ENCODE measurements around the gene FBXO21. TPM values are rescaled to one million over a fixed set of nuclear protein-coding genes. Genes with fewer than 3 reads are reported as not detected.
"Not testable (repeated sequence)": the region's sequence is repeated elsewhere in the genome, so short reads cannot be mapped to it uniquely, and the experiment has no call there.

The FBXO21 gene
- total RNA-seq, 1 donor from 2014 or later, result 25.2 TPM

DNA sequence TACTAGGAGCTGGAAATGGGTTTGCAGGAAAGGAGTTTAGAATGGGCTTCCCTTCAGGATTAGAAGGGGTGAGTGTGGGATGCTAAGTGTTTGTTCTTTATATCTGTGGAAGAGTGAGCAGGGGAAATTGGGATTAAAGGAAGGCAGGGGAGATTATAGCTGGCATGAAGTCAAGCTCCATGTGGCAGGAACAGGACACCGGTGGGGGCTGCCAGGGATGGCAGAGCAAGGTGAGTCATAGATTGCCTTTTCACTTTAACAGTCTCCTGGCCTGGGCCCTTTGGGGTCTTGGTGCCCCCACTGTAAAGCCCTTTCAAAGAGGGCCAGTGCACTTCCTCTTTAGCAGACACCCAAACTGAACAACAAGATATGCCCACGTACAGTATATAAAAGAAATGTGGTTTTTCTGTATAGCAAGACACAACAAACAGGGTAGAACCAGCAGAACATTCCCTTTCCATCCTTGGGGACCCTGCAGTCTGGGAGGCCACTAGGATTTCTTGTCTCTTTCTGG is 23.1 kb upstream of the FBXO21 start:
- Mint-ChIP-seq H3K9me3 (no peaks in the 10 kb centered on the region), H3K27me3 (ENCODE audit: insufficient read depth) (peaks cover 9% of the 10 kb centered on the region), H3K4me1 (ENCODE audit: low read depth) (no peaks in the 10 kb centered on the region), H3K4me3 (no peak overlapping the region), H3K27ac (no peak overlapping the region), H3K36me3 (ENCODE audit: low read depth) (no peaks in the 10 kb centered on the region)
- no peak for DNase-seq (ENCODE audit: low spot score)
- intact Hi-C loops (cut with micrococcal nuclease), result loop anchor here (5.0 kb wide), 1 partner anchor 154 kb away; no protein-coding TSS in a partner anchor

DNA sequence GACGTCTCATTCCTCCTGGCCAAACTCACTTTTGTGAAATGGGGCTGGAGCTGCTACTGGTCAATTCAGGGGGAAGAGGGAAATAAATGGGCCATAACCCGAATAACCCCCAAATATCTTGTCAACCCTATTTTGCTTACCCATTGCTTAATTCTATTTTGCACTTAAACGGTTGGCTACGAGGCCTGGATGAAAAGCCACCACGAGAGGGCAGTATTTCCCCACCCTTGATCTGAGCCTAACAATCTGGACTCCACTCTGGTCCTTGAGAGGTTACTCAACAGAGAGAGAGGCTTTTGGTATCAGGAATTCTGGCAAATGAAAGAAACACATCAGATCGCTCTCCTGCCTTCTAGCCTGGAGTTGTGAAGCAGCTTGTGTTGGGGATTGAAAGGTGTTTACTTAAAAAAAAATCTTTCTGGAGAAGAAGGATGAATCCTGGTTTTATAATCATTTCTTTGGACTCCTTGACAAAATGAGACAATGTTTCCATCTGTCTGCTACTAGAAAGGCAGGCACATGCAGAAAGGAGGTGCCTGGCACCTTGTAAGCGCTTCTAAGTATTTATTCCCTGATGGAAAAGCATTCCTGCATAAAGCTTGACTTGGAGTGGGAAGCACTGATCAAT is 22.4 kb upstream of the FBXO21 start:
- no peaks in the 10 kb centered on the region for H3K4me1 Mint-ChIP-seq (ENCODE audit: low read depth)
- H3K27ac Mint-ChIP-seq, result no peak overlapping the region

DNA sequence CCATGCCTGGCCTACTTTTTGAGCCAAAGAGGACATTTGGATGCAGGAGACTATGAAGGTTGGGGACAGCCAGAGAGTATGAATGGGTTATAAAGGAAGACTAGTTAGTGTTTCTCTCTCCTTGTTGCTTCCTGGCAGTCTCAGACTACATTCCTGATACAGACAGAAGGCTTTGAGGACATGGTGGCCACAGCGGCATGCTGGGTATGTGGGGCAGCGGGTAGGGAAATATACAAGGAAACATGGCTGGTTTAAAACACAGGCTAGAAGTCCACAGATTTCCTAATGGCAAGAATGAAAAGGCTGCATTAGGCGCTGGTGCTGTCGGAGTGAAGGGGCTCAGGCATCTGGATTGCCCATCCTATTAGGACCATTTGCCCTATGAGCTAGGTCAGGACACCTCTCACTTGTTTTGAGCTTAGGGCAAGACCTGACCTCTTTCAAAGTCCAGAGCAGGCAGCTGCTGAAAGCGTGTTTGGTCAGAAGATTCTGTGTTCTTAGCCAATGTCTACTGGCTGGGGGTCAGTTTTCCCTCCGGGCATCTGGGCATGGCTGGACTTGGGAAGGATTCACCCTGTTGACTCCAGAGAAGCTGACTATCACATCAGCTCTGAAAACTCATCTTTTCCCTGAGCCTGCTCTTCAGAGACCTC is 20.1 kb upstream of the FBXO21 start:
- intact Hi-C loops (cut with micrococcal nuclease), result loop anchor here (5.0 kb wide), 1 partner anchor 157 kb away; no protein-coding TSS in a partner anchor
- H3K4me1 Mint-ChIP-seq (ENCODE audit: low read depth), result no peaks in the 10 kb centered on the region
- no peak overlapping the region for H3K4me3 Mint-ChIP-seq
- peaks cover 9% of the 10 kb centered on the region for H3K27me3 Mint-ChIP-seq (ENCODE audit: insufficient read depth)
- H3K36me3 Mint-ChIP-seq (ENCODE audit: low read depth), result no peaks in the 10 kb centered on the region
- no peaks in the 10 kb centered on the region for H3K9me3 Mint-ChIP-seq
- no peak for DNase-seq (ENCODE audit: low spot score)
- H3K27ac Mint-ChIP-seq, result no peak overlapping the region

More for the DNA sequence above, 22.4 kb upstream of the FBXO21 start:
- H3K4me3 Mint-ChIP-seq, result no peak overlapping the region
- intact Hi-C loops (cut with micrococcal nuclease), result loop anchor here (1.0 to 5.0 kb wide), 3 partner anchors 155 to 625 kb away; no protein-coding TSS in a partner anchor
- no peaks in the 10 kb centered on the region for H3K9me3 Mint-ChIP-seq
- DNase-seq (ENCODE audit: low spot score), result peak; percentile 22
- peaks cover 9% of the 10 kb centered on the region for H3K27me3 Mint-ChIP-seq (ENCODE audit: insufficient read depth)
- H3K36me3 Mint-ChIP-seq (ENCODE audit: low read depth), result no peaks in the 10 kb centered on the region

- no peaks in the 10 kb centered on the region for H3K4me1 Mint-ChIP-seq (ENCODE audit: low read depth)
Measured at GRCh38 chr12:117209626-117210025, 19.4 kb upstream of the FBXO21 start.

DNA sequence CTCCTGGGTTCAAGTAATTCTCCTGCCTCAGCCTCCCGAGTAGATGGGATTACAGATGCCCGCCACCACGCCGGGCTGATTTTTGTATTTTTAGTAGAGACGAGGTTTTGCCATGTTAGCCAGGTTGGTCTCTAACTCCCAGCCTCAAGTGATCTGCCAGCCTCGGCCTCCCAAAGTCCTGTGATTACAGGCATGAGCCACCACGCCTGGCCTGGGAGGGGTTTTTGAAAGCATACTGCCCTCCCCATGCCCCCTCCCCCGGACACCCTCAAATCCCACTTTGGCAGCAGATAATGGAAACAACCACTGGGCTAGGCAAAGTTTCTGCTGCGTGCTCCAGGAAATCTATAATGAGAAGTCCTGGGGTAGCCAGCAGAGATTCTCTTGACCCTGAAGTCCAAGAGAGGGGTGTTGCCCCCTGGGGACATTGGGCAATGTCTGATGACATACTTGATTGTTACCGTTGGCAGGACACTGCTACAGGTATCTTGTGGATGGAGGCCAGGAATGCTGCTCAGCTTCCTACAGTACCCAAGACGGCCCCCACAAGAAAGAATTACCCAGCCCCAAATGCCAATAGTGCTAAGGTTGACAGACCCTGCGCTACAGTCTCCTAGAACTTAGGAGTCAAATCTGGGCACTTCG is 18.7 kb upstream of the FBXO21 start:
- H3K27ac Mint-ChIP-seq, result no peak overlapping the region
- no peaks in the 10 kb centered on the region for H3K9me3 Mint-ChIP-seq
- intact Hi-C loops (cut with micrococcal nuclease), result no loop called here
- DNase-seq (ENCODE audit: low spot score), result no peak
- no peaks in the 10 kb centered on the region for H3K36me3 Mint-ChIP-seq (ENCODE audit: low read depth)
- H3K27me3 Mint-ChIP-seq (ENCODE audit: insufficient read depth), result peaks cover 9% of the 10 kb centered on the region
- no peak overlapping the region for H3K4me3 Mint-ChIP-seq
- no peaks in the 10 kb centered on the region for H3K4me1 Mint-ChIP-seq (ENCODE audit: low read depth)

More at GRCh38 chr12:117209626-117210025, 19.4 kb upstream of the FBXO21 start:
- peaks cover 9% of the 10 kb centered on the region for H3K27me3 Mint-ChIP-seq (ENCODE audit: insufficient read depth)
- H3K4me3 Mint-ChIP-seq, result no peak overlapping the region
- DNase-seq (ENCODE audit: low spot score), result no peak
- no peak overlapping the region for H3K27ac Mint-ChIP-seq
- no peaks in the 10 kb centered on the region for H3K36me3 Mint-ChIP-seq (ENCODE audit: low read depth)
- intact Hi-C loops (cut with micrococcal nuclease), result loop anchor here (5.0 kb wide), 1 partner anchor 158 kb away; no protein-coding TSS in a partner anchor
- H3K9me3 Mint-ChIP-seq, result no peaks in the 10 kb centered on the region

- Mint-ChIP-seq H3K4me1 (ENCODE audit: low read depth) (no peaks in the 10 kb centered on the region), H3K36me3 (ENCODE audit: low read depth) (no peaks in the 10 kb centered on the region), H3K9me3 (no peaks in the 10 kb centered on the region), H3K27ac (no peak overlapping the region), H3K27me3 (ENCODE audit: insufficient read depth) (peaks cover 9% of the 10 kb centered on the region), H3K4me3 (no peak overlapping the region)
- intact Hi-C loops (cut with micrococcal nuclease), result no loop called here
- no peak for DNase-seq (ENCODE audit: low spot score)
Measured at GRCh38 chr12:117208206-117208605, 17.9 kb upstream of the FBXO21 start.

DNA sequence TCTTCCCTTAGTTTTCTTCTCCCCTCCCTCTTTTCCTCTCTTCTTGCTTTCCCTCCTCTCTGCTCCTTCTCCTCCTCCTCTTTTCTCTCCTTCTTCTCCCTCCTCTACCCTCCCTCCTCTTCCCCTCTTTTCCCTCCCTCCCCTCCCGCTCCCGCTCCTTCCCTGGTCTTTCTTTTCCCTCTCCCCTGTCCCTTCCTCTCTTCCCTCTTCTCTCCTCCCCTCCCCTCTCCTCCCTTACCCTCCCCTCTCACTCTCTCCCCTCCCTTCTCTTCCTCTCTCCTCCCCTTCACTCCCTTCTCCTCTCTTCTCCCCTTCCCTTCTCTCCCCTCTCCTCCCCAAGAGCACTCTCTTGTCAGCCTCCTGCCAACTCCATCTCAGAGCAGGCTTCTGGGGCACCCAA is 17.4 kb upstream of the FBXO21 start:
- no peaks in the 10 kb centered on the region for H3K9me3 Mint-ChIP-seq

DNA sequence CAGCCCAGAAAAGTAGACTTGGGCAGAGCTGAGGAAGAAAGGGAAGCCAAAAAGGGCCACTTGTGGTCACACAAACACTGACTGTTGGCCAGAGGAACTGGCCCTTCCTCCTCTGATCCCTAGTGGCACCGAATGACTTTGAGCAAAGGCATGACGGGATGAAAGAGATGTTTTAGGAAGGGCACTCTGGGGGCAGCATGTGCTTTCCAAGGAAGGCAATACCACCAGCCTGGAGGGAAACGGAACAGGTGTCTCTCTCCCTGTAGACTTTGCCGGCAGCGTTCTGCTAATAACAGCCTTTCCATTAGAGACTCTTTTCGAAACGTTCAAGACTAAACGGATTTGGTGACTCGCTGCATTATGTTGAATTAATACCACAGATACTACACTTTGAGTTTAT is 12.3 kb upstream of the FBXO21 start:
- H3K27me3 Mint-ChIP-seq (ENCODE audit: insufficient read depth), result peaks cover 9% of the 10 kb centered on the region
- DNase-seq (ENCODE audit: low spot score), result no peak
- no peaks in the 10 kb centered on the region for H3K36me3 Mint-ChIP-seq (ENCODE audit: low read depth)
- H3K4me3 Mint-ChIP-seq, result no peak overlapping the region
- no peak overlapping the region for H3K27ac Mint-ChIP-seq
- no peaks in the 10 kb centered on the region for H3K9me3 Mint-ChIP-seq
- H3K4me1 Mint-ChIP-seq (ENCODE audit: low read depth), result no peaks in the 10 kb centered on the region
- intact Hi-C loops (cut with micrococcal nuclease), result no loop called here

More for the DNA sequence above, 17.4 kb upstream of the FBXO21 start:
- H3K4me1 Mint-ChIP-seq (ENCODE audit: low read depth), result no peaks in the 10 kb centered on the region
- H3K4me3 Mint-ChIP-seq, result no peak overlapping the region
- no peak overlapping the region for H3K27ac Mint-ChIP-seq
- intact Hi-C loops (cut with micrococcal nuclease), result no loop called here
- H3K36me3 Mint-ChIP-seq (ENCODE audit: low read depth), result no peaks in the 10 kb centered on the region
- DNase-seq (ENCODE audit: low spot score), result no peak
- H3K27me3 Mint-ChIP-seq (ENCODE audit: insufficient read depth), result peaks cover 8% of the 10 kb centered on the region

DNA sequence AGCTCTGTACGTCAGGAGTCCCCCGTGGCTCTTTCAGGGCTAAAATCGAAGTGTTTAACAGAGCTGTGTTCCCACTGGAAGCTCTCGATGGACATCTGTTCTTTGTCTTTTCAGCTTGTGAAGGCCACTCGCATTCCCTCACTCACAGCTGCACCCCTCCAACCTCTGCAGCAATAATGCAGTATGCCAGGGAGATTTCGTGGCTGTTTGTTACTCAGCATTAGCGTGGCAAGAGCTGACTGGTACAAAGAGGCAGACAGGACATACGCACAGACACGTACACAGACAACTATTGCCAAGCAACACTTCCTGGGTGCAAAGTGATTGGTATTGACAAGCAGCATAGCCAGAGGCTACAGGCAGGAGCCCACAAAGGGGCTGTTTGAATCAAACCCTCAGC is 11.8 kb upstream of the FBXO21 start:
- Mint-ChIP-seq H3K4me3 (no peak overlapping the region), H3K27ac (no peak overlapping the region), H3K4me1 (ENCODE audit: low read depth) (no peaks in the 10 kb centered on the region), H3K27me3 (ENCODE audit: insufficient read depth) (peaks cover 9% of the 10 kb centered on the region), H3K9me3 (no peaks in the 10 kb centered on the region), H3K36me3 (ENCODE audit: low read depth) (no peaks in the 10 kb centered on the region)
- intact Hi-C loops (cut with micrococcal nuclease), result no loop called here
- DNase-seq (ENCODE audit: low spot score), result no peak

- peaks cover 11% of the 10 kb centered on the region for H3K27me3 Mint-ChIP-seq (ENCODE audit: insufficient read depth)
- intact Hi-C loops (cut with micrococcal nuclease); H3K4me3 Mint-ChIP-seq; H3K4me1 Mint-ChIP-seq (ENCODE audit: low read depth); DNase-seq (ENCODE audit: low spot score); H3K27ac Mint-ChIP-seq; H3K9me3 Mint-ChIP-seq; H3K36me3 Mint-ChIP-seq (ENCODE audit: low read depth): not testable (repeated sequence)
Measured at GRCh38 chr12:117199956-117200744, 9.9 kb upstream of the FBXO21 start.

GRCh38 chr12:117196334-117196733 is 6.1 kb upstream of the FBXO21 start:
- intact Hi-C loops (cut with micrococcal nuclease); H3K36me3 Mint-ChIP-seq (ENCODE audit: low read depth); H3K4me3 Mint-ChIP-seq; DNase-seq (ENCODE audit: low spot score); H3K4me1 Mint-ChIP-seq (ENCODE audit: low read depth); H3K27ac Mint-ChIP-seq; H3K9me3 Mint-ChIP-seq: not testable (repeated sequence)
- peaks cover 18% of the 10 kb centered on the region for H3K27me3 Mint-ChIP-seq (ENCODE audit: insufficient read depth)

DNA sequence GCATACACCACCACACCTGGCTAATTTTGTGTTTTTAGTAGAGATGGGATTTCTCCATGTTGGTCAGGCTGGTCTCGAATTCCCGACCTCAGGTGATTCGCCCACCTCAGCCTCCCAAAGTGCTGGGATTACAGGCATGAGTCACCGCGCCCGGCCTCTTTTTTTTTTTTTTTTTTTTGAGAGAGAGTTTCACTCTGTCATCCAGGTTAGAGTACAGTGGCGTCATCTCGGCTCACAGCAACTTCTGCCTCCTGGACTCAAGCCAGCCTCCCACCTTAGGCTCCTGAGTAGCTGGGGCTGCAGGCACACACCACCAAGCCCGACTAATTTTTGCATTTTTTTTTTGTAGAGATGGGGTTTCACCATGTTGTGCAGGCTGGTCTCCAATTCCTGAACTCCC is 4.8 kb upstream of the FBXO21 start:
- intact Hi-C loops (cut with micrococcal nuclease); H3K4me1 Mint-ChIP-seq (ENCODE audit: low read depth); DNase-seq (ENCODE audit: low spot score); H3K9me3 Mint-ChIP-seq; H3K36me3 Mint-ChIP-seq (ENCODE audit: low read depth); H3K27ac Mint-ChIP-seq; H3K4me3 Mint-ChIP-seq: not testable (repeated sequence)
- peaks cover 18% of the 10 kb centered on the region for H3K27me3 Mint-ChIP-seq (ENCODE audit: insufficient read depth)
